ENCODE measurements around the gene MRTFA.
A peak's percentile ranks its signal among the peaks of the same experiment; 100 is the strongest.
"Not testable (repeated sequence)": the region's sequence is repeated elsewhere in the genome, so short reads cannot be mapped to it uniquely, and the experiment has no call there.

MRTFA gene

GRCh38 chr22:40671796-40672360, 35.4 kb upstream of the MRTFA start:
- Mint-ChIP-seq H3K4me1 (peaks cover 22% of the 10 kb centered on the region), H3K27me3 (no peaks in the 10 kb centered on the region), H3K36me3 (peaks cover 2% of the 10 kb centered on the region), H3K4me3 (no peak overlapping the region), H3K9me3 (peaks cover 8% of the 10 kb centered on the region), H3K27ac (no peak overlapping the region)
- CTCF ChIA-PET: interaction anchor here (0.9 to 1.3 kb wide), 2 partner anchors 8 to 11 kb away, joined by 3 read pairs; no protein-coding TSS in a partner anchor
- DNase-seq: no peak

DNA sequence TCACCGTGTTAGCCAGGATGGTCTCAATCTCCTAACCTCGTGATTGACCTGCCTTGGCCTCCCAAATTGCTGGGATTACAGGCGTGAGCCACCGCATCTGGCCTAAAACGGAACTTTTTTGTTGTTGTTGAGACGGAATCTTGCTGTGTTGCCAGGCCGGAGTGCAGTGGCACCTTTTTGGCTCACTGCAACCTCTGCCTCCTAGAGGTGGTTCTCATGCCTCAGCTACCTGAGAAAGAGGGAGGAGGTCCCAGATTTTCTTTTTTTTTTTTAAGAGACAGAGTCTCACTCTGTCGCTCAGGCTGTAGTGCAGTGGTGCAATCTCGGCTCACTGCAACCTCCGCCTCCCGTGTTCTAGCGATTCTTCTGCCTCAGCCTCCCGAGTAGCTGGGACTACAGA, 34.9 kb upstream of the MRTFA start:
- Mint-ChIP-seq H3K27me3 (no peaks in the 10 kb centered on the region), H3K4me1 (peaks cover 22% of the 10 kb centered on the region), H3K36me3 (peaks cover 2% of the 10 kb centered on the region), H3K27ac (no peak overlapping the region), H3K9me3 (peaks cover 8% of the 10 kb centered on the region), H3K4me3 (no peak overlapping the region)
- CTCF ChIA-PET: interaction anchor here (0.9 kb wide), 1 partner anchor 8 kb away, joined by 3 read pairs; no protein-coding TSS in a partner anchor
- no peak for DNase-seq

DNA sequence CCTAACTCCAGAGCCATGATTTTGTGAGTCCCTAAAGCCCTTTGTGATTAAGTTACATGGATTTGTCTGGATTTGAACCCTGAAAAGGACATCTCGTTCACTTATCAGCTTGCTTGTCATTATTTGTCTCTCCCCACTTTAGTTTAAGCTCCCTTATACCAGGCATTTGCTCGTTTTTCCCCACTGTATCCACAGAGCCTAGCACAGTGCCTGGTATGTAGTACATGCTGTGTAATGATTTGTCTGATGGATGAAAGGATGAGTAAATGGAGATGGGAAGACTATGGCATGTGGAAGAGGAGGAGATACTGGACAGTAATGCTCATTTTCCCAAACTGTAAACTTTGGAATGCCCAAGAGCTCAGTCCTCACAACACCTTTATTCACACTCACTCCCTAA, 33.5 kb upstream of the MRTFA start:
- H3K4me3 Mint-ChIP-seq: no peak overlapping the region
- CTCF ChIA-PET: interaction anchor here (0.8 to 1.5 kb wide), 3 partner anchors 12 to 177 kb away, joined by 3 to 5 read pairs (median 5); no protein-coding TSS in a partner anchor
- no peak overlapping the region for H3K27ac Mint-ChIP-seq
- H3K9me3 Mint-ChIP-seq: peaks cover 8% of the 10 kb centered on the region
- peaks cover 2% of the 10 kb centered on the region for H3K36me3 Mint-ChIP-seq
- DNase-seq: no peak
- peaks cover 22% of the 10 kb centered on the region for H3K4me1 Mint-ChIP-seq
- peaks cover 4% of the 10 kb centered on the region for H3K27me3 Mint-ChIP-seq

GRCh38 chr22:40668611-40669411, 32.3 kb upstream of the MRTFA start:
- Mint-ChIP-seq H3K4me1 (peaks cover 22% of the 10 kb centered on the region), H3K27me3 (peaks cover 4% of the 10 kb centered on the region), H3K27ac (peak overlapping the region; percentile 72), H3K9me3 (peaks cover 8% of the 10 kb centered on the region), H3K36me3 (peaks cover 2% of the 10 kb centered on the region), H3K4me3 (no peak overlapping the region)
- CTCF ChIA-PET: interaction anchor here (1.5 kb wide), 1 partner anchor 14 kb away, joined by 5 read pairs; no protein-coding TSS in a partner anchor
- no peak for DNase-seq

DNA sequence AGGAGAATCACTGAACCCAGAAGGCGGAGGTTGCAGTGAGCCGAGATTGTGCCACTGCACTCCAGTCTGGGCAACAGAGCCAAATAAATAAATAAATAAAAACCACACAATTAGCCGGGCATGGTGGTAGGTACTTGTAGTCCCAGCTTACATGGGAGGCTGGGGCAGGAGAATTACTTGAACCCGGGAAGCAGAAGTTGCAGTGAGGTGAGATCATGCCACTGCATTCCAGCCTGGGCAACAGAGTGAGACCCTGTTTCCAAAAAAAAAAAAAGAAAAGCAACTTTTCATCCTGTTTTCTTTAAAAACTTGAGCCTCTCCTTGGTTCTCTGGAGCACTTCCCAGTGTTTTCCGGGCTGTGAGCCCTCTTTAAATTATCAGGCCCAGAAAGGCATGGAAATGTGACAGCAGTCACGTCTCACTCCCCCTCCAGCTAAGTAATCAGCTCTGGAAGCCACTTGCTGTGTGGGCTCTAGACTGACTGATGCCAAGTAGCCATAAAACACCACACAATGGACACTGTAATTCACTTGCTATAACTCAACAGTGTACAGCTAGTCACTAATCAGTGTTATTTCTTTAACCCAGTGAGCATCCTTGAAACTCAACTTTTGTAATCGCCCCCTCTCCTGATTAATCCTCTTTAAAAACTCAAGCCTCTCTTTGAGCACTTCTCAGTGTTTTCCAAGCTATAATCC, 29.8 kb upstream of the MRTFA start:
- Mint-ChIP-seq H3K4me1 (peaks cover 22% of the 10 kb centered on the region), H3K27ac (no peak overlapping the region), H3K4me3 (no peak overlapping the region), H3K27me3 (peaks cover 8% of the 10 kb centered on the region), H3K36me3 (peaks cover 2% of the 10 kb centered on the region), H3K9me3 (peaks cover 8% of the 10 kb centered on the region)
- DNase-seq: no peak
- CTCF ChIA-PET: interaction anchor here (1.0 kb wide), 2 partner anchors 16 to 20 kb away, joined by 3 read pairs; no protein-coding TSS in a partner anchor

DNA sequence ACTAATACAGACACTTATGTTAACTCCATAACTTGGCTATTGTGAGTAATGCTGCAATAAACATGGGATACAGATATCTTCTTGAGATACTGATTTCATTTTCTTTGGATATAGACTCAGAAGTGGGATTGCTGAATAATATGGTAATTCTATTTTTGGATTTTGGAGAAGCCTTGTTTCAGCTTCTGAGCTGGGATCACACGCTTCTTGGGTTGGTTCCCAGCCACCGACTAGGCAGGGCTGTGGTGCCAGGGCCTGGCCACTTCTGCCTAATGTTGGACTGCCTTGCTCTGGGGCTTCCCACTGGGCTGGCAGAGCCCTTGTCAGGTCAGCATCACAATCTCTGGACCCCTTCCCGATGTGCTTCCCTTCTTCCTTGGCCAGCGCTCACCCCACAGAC, 28.8 kb upstream of the MRTFA start:
- peaks cover 22% of the 10 kb centered on the region for H3K4me1 Mint-ChIP-seq
- H3K36me3 Mint-ChIP-seq: peaks cover 2% of the 10 kb centered on the region
- CTCF ChIA-PET: interaction anchor here (1.4 kb wide), 1 partner anchor 18 kb away, joined by 3 read pairs; no protein-coding TSS in a partner anchor
- H3K27me3 Mint-ChIP-seq: peaks cover 8% of the 10 kb centered on the region
- DNase-seq: no peak
- H3K9me3 Mint-ChIP-seq: peaks cover 8% of the 10 kb centered on the region
- no peak overlapping the region for H3K4me3 Mint-ChIP-seq
- H3K27ac Mint-ChIP-seq: no peak overlapping the region

GRCh38 chr22:40661671-40662070, 25.2 kb upstream of the MRTFA start:
- Mint-ChIP-seq H3K4me3 (no peak overlapping the region), H3K27ac (no peak overlapping the region), H3K27me3 (peaks cover 8% of the 10 kb centered on the region), H3K4me1 (no peaks in the 10 kb centered on the region), H3K36me3 (no peaks in the 10 kb centered on the region), H3K9me3 (no peaks in the 10 kb centered on the region)
- CTCF ChIA-PET: no interaction called here
- DNase-seq: no peak

DNA sequence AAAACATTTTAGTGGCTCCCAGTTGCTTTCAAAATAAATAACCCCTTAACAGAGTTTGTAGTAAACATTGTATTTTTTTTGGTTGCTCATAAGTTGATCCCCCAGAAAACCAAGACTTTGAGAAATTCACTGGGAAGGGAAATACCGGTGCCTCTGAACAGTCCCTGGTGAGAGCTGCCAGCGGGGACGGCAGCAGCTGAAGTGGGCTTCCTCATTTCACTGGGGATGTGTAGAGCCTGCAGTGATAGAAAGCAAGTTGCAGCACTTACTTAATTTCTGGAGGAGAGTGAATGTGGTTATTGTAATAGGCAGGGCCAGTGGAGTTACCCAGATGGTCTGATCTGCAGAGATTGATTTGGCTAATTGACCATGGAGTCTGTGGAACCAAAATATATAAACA, 24.2 kb upstream of the MRTFA start:
- Mint-ChIP-seq H3K4me1 (no peaks in the 10 kb centered on the region), H3K27ac (no peak overlapping the region), H3K4me3 (no peak overlapping the region), H3K9me3 (no peaks in the 10 kb centered on the region), H3K27me3 (peaks cover 7% of the 10 kb centered on the region), H3K36me3 (no peaks in the 10 kb centered on the region)
- no peak for DNase-seq
- CTCF ChIA-PET: no interaction called here

GRCh38 chr22:40659166-40659565, 22.6 kb upstream of the MRTFA start:
- H3K4me3 Mint-ChIP-seq: no peak overlapping the region
- no peaks in the 10 kb centered on the region for H3K36me3 Mint-ChIP-seq
- peaks cover 3% of the 10 kb centered on the region for H3K27me3 Mint-ChIP-seq
- DNase-seq: no peak
- H3K27ac Mint-ChIP-seq: no peak overlapping the region
- CTCF ChIA-PET: no interaction called here
- H3K4me1 Mint-ChIP-seq: no peaks in the 10 kb centered on the region
- H3K9me3 Mint-ChIP-seq: no peaks in the 10 kb centered on the region

DNA sequence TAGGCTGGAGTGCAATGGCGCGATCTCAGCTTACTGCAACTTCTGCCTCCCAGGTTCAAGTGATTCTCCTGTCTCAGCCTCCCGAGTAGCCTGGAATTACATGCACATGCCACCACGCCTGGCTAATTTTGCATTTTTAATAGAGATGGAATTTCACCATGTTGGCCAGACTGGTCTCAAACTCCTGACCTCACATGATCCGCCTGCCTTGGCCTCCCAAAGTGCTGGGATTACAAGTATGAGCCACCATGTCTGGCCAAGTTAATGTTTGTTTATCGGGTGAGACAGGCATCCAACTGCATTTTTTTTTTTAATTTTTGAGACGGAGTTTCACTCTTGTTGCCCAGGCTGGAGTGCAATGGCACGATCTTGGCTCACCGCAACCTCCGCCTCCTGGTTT, 20.1 kb upstream of the MRTFA start:
- H3K4me3 Mint-ChIP-seq, H3K4me1 Mint-ChIP-seq, DNase-seq, H3K27me3 Mint-ChIP-seq, H3K27ac Mint-ChIP-seq, CTCF ChIA-PET, H3K36me3 Mint-ChIP-seq, H3K9me3 Mint-ChIP-seq: not testable (repeated sequence)

DNA sequence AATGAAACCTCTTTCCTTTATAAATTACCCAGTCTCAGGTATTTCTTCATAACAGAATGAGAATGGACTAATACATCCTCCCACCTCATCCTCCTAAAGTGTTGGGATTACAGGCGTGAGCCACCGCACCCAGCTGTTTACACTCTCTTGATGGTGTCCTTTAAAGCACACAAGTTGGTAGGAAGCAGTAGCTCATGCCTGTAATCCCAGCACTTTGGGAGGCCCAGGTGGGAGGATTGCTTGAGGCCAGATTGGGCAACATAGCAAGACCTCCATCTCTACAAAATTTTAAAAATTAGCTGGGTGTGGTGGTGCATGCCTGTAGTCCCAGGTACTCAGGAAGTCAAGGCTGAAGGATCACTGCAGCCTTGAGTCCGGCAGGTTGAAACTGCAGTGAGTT, 19.4 kb upstream of the MRTFA start:
- CTCF ChIA-PET: not testable (repeated sequence)

GRCh38 chr22:40654522-40655167, 18.1 kb upstream of the MRTFA start:
- no peak for DNase-seq
- Mint-ChIP-seq H3K4me1 (peaks cover 8% of the 10 kb centered on the region), H3K36me3 (no peaks in the 10 kb centered on the region), H3K9me3 (no peaks in the 10 kb centered on the region), H3K4me3 (no peak overlapping the region), H3K27me3 (peaks cover 6% of the 10 kb centered on the region), H3K27ac (no peak overlapping the region)
- CTCF ChIA-PET: interaction anchor here (1.3 kb wide), 1 partner anchor 8 kb away, joined by 3 read pairs; no protein-coding TSS in a partner anchor

More for the DNA sequence above, 19.4 kb upstream of the MRTFA start:
- not testable (repeated sequence) for H3K36me3 Mint-ChIP-seq, H3K4me3 Mint-ChIP-seq, H3K27me3 Mint-ChIP-seq, H3K4me1 Mint-ChIP-seq, H3K27ac Mint-ChIP-seq, DNase-seq, H3K9me3 Mint-ChIP-seq

GRCh38 chr22:40653361-40653760, 16.8 kb upstream of the MRTFA start:
- no peaks in the 10 kb centered on the region for H3K36me3 Mint-ChIP-seq
- H3K4me1 Mint-ChIP-seq: peaks cover 10% of the 10 kb centered on the region
- no peak overlapping the region for H3K27ac Mint-ChIP-seq
- no peak for DNase-seq
- CTCF ChIA-PET: interaction anchor here (0.6 to 0.9 kb wide), 2 partner anchors 20 to 246 kb away, joined by 3 read pairs; no protein-coding TSS in a partner anchor
- no peaks in the 10 kb centered on the region for H3K9me3 Mint-ChIP-seq
- H3K4me3 Mint-ChIP-seq: no peak overlapping the region
- H3K27me3 Mint-ChIP-seq: peaks cover 6% of the 10 kb centered on the region
